ENCODE measurements around the gene AQP3. TPM values are rescaled to one million over a fixed set of nuclear protein-coding genes. Genes with fewer than 3 reads are reported as not detected.
"Not testable (repeated sequence)": the region's sequence is repeated elsewhere in the genome, so short reads cannot be mapped to it uniquely, and the experiment has no call there.

AQP3 gene
- total RNA-seq, 1 donor from 2014 or later, result 1.6 TPM

DNA sequence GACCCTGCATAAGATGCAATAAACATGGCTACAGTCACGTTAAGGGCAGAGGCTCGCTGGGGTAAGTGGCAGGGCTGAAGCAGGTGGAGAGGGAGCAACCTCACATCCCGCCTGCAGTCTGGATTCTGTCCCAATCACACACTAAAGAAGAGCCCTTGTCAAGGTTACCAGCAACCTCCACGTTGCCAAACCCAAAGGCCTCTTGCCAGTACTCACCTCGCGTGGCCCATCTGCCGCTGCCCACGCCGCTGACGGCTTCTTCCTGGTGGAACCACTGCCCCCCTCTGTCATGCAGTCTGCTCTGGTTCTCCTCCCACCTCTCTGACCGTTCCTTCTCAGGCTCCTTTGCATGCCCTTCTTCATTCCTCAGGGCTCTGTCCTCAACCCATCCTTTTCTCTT lies 53.8 kb downstream of the AQP3 start:
- no peak for ATAC-seq (ENCODE audit: low read depth)
- intact Hi-C loops (cut with micrococcal nuclease), result no loop called here
- H3K4me3 Mint-ChIP-seq, result no peak overlapping the region
- H3K27me3 Mint-ChIP-seq, result peaks cover 5% of the 10 kb centered on the region
- H3K36me3 Mint-ChIP-seq (ENCODE audit: low read depth), result no peaks in the 10 kb centered on the region
- ChIA-PET CTCF (no interaction called here), POLR2A (no interaction called here)
- no peak overlapping the region for H3K27ac Mint-ChIP-seq
- H3K4me1 Mint-ChIP-seq, result no peaks in the 10 kb centered on the region
- H3K9me3 Mint-ChIP-seq, result no peaks in the 10 kb centered on the region
- TF ChIP-seq, protein P1, sequence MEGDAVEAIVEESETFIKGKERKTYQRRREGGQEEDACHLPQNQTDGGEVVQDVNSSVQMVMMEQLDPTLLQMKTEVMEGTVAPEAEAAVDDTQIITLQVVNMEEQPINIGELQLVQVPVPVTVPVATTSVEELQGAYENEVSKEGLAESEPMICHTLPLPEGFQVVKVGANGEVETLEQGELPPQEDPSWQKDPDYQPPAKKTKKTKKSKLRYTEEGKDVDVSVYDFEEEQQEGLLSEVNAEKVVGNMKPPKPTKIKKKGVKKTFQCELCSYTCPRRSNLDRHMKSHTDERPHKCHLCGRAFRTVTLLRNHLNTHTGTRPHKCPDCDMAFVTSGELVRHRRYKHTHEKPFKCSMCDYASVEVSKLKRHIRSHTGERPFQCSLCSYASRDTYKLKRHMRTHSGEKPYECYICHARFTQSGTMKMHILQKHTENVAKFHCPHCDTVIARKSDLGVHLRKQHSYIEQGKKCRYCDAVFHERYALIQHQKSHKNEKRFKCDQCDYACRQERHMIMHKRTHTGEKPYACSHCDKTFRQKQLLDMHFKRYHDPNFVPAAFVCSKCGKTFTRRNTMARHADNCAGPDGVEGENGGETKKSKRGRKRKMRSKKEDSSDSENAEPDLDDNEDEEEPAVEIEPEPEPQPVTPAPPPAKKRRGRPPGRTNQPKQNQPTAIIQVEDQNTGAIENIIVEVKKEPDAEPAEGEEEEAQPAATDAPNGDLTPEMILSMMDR (IDR thresholded peaks at IDR 0.05), result no peak
- DNase-seq, result no peak

DNA sequence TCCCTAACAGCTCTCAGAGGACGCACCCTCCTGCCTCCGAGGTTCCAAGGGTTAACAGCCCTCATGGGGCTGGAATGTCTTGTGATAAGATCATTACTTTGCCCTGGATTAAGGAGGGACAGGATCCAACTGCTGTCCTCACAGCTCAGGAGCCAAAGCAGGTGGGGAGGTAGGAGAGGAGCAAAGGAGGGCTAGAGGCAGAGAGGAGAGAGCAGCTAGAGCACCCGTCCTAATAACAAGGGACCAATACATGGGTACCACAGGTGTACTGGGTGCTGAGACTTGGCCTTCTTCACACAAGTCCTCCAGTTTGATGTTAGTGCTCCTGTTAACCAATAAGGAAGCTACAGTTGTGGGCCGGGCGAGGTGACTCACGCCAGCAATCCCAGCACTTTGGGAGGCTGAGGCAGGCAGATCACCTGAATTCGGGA lies 54.8 kb downstream of the AQP3 start:
- H3K9me3 Mint-ChIP-seq; intact Hi-C loops (cut with micrococcal nuclease); H3K27me3 Mint-ChIP-seq; H3K4me1 Mint-ChIP-seq; CTCF ChIA-PET; DNase-seq; POLR2A ChIA-PET; H3K4me3 Mint-ChIP-seq; H3K27ac Mint-ChIP-seq; ATAC-seq (ENCODE audit: low read depth); H3K36me3 Mint-ChIP-seq (ENCODE audit: low read depth): not testable (repeated sequence)

Other genes with a start within 250 kb of the AQP3 start
- gene SPINK4, start 207.4 kb downstream of the AQP3 start, total RNA-seq, result not detected in 2 replicates
- 58.3 and 58.9 TPM in 2 replicates for gene BAG1, start 182.9 kb downstream of the AQP3 start, total RNA-seq
- gene CHMP5, start 182.5 kb downstream of the AQP3 start, total RNA-seq, result 27.4 and 28.1 TPM in 2 replicates
- 51.0 and 57.2 TPM in 2 replicates for gene NFX1, start 157.1 kb downstream of the AQP3 start, total RNA-seq
- gene AQP7, start 45.0 kb downstream of the AQP3 start, total RNA-seq, result not detected in 2 replicates
- 59.9 and 60.1 TPM in 2 replicates for gene NOL6, start 26.3 kb upstream of the AQP3 start, total RNA-seq
- gene ANKRD18B, start 76.7 kb upstream of the AQP3 start, total RNA-seq, result not detected in 2 replicates

All from activated B cell treated with CpG ODN at 0.5 μM for 24 hours (primary cell).